Measurements from ENCODE around the gene ATCAY. TPM values are rescaled to one million over a fixed set of nuclear protein-coding genes. Genes with fewer than 3 reads are reported as not detected.
"Not testable (repeated sequence)": the region's sequence is repeated elsewhere in the genome, so short reads cannot be mapped to it uniquely, and the experiment has no call there.

The ATCAY gene
- total RNA-seq, 2 experiments from 2014 or later: not detected

GRCh38 chr19:3868770-3869456 lies 11.6 kb upstream of the ATCAY start, which contains the start of gene ZFR2:
Gene ZFR2, minus strand, starts transcription at chr19:3869038. Its CDS starts 21 bp downstream, at chr19:3869017.
- Histone ChIP-seq H3K36me3 (ENCODE audit: insufficient read depth, low read length) (no peaks in the 10 kb centered on the region), H3K27ac (ENCODE audit: low read depth in 1 of 2, low read length in 2 of 2) (no peak within 1 kb of the TSS), H3K27me3 (ENCODE audit: control insufficient read depth in 1 of 2, insufficient read depth in 2 of 2, low read length in 2 of 2) (peaks cover 29 to 42% of the 10 kb centered on the region in 2 experiments), H3K4me1 (ENCODE audit: insufficient read depth, low read length) (peaks cover 9% of the 10 kb centered on the region), H3K4me3 (ENCODE audit: low read length) (no peak within 1 kb of the TSS), H3K9me3 (ENCODE audit: control insufficient read depth in 1 of 2, insufficient read depth in 1 of 2, low read length in 2 of 2) (peaks cover 5 to 11% of the 10 kb centered on the region in 2 experiments)
- Mint-ChIP-seq H3K36me3 (ENCODE audit: low read depth) (no peaks in the 10 kb centered on the region), H3K9me3 (no peaks in the 10 kb centered on the region), H3K27me3 (peaks cover 57% of the 10 kb centered on the region), H3K27ac (no peak within 1 kb of the TSS), H3K4me3 (peak within 1 kb of the TSS; percentile 25), H3K4me1 (ENCODE audit: low read depth) (peaks cover 6% of the 10 kb centered on the region)
- ChIA-PET CTCF (no interaction called here), POLR2A (no interaction called here)
- TF ChIP-seq CTCF (IDR thresholded peaks at IDR 0.05): no peak
- ATAC-seq (ENCODE audit: poor library complexity) (peak; percentile 56), DNase-seq (peak in 10 of 14 experiments; percentile 8 to 63 (median 18))
- intact Hi-C loops (cut with DNase I, micrococcal nuclease): no loop called here

- Histone ChIP-seq H3K36me3 (ENCODE audit: insufficient read depth, low read length) (no peaks in the 10 kb centered on the region), H3K4me1 (ENCODE audit: insufficient read depth, low read length) (peaks cover 9% of the 10 kb centered on the region), H3K4me3 (ENCODE audit: low read length) (no peak overlapping the region), H3K27me3 (ENCODE audit: control insufficient read depth in 1 of 2, insufficient read depth in 2 of 2, low read length in 2 of 2) (peaks cover 39 to 40% of the 10 kb centered on the region in 2 experiments), H3K27ac (ENCODE audit: low read depth in 1 of 2, low read length in 2 of 2) (no peak overlapping the region), H3K9me3 (ENCODE audit: control insufficient read depth in 1 of 2, insufficient read depth in 1 of 2, low read length in 2 of 2) (peaks cover 5 to 17% of the 10 kb centered on the region in 2 experiments)
- Mint-ChIP-seq H3K27ac (no peak overlapping the region), H3K36me3 (ENCODE audit: low read depth) (no peaks in the 10 kb centered on the region), H3K9me3 (no peaks in the 10 kb centered on the region), H3K27me3 (peaks cover 55% of the 10 kb centered on the region), H3K4me3 (no peak overlapping the region), H3K4me1 (ENCODE audit: low read depth) (peaks cover 6% of the 10 kb centered on the region)
- intact Hi-C loops (cut with DNase I, micrococcal nuclease): no loop called here
- no peak for ATAC-seq (ENCODE audit: poor library complexity)
- ChIA-PET POLR2A (no interaction called here), CTCF (no interaction called here)
- no peak for DNase-seq
- no peak for TF ChIP-seq CTCF (IDR thresholded peaks at IDR 0.05)
Measured at GRCh38 chr19:3873151-3873550, 7.3 kb upstream of the ATCAY start.

GRCh38 chr19:3874695-3875094 lies 5.8 kb upstream of the ATCAY start:
- H3K4me3 Mint-ChIP-seq; ATAC-seq (ENCODE audit: poor library complexity); H3K27ac ChIP-seq (ENCODE audit: low read depth in 1 of 2, low read length in 2 of 2); CTCF ChIA-PET; H3K27ac Mint-ChIP-seq; H3K9me3 Mint-ChIP-seq; H3K36me3 Mint-ChIP-seq (ENCODE audit: low read depth); H3K36me3 ChIP-seq (ENCODE audit: insufficient read depth, low read length); intact Hi-C loops (cut with DNase I, micrococcal nuclease); H3K4me3 ChIP-seq (ENCODE audit: low read length); H3K4me1 Mint-ChIP-seq (ENCODE audit: low read depth); H3K4me1 ChIP-seq (ENCODE audit: insufficient read depth, low read length); DNase-seq; POLR2A ChIA-PET: not testable (repeated sequence)
- Histone ChIP-seq H3K9me3 (ENCODE audit: control insufficient read depth in 1 of 2, insufficient read depth in 1 of 2, low read length in 2 of 2) (peaks cover 0 to 12% of the 10 kb centered on the region in 2 experiments), H3K27me3 (ENCODE audit: control insufficient read depth in 1 of 2, insufficient read depth in 2 of 2, low read length in 2 of 2) (peaks cover 33 to 36% of the 10 kb centered on the region in 2 experiments)
- H3K27me3 Mint-ChIP-seq: peaks cover 60% of the 10 kb centered on the region

- peaks cover 7% of the 10 kb centered on the region for H3K4me1 Mint-ChIP-seq (ENCODE audit: low read depth)
- no peak for DNase-seq
- no peak for ATAC-seq (ENCODE audit: poor library complexity)
- Histone ChIP-seq H3K27me3 (ENCODE audit: control insufficient read depth in 1 of 2, insufficient read depth in 2 of 2, low read length in 2 of 2) (peaks cover 41 to 63% of the 10 kb centered on the region in 2 experiments), H3K4me3 (ENCODE audit: low read length) (no peak overlapping the region), H3K9me3 (ENCODE audit: control insufficient read depth in 1 of 2, insufficient read depth in 1 of 2, low read length in 2 of 2) (peaks cover 0 to 14% of the 10 kb centered on the region in 2 experiments), H3K27ac (ENCODE audit: low read depth in 1 of 2, low read length in 2 of 2) (no peak overlapping the region), H3K36me3 (ENCODE audit: insufficient read depth, low read length) (no peaks in the 10 kb centered on the region), H3K4me1 (ENCODE audit: insufficient read depth, low read length) (peaks cover 15% of the 10 kb centered on the region)
- ChIA-PET CTCF (no interaction called here), POLR2A (no interaction called here)
- no peak overlapping the region for H3K4me3 Mint-ChIP-seq
- no peaks in the 10 kb centered on the region for H3K36me3 Mint-ChIP-seq (ENCODE audit: low read depth)
- intact Hi-C loops (cut with DNase I, micrococcal nuclease): no loop called here
- no peak for TF ChIP-seq CTCF (IDR thresholded peaks at IDR 0.05)
- no peaks in the 10 kb centered on the region for H3K9me3 Mint-ChIP-seq
- peaks cover 66% of the 10 kb centered on the region for H3K27me3 Mint-ChIP-seq
- H3K27ac Mint-ChIP-seq: no peak overlapping the region
Measured at GRCh38 chr19:3879656-3880055, 829 bp upstream of the ATCAY start.
